ENCODE data around the gene GRAMD1C.
A peak's percentile ranks its signal among the peaks of the same experiment; 100 is the strongest.

Gene GRAMD1C

GRCh38 chr3:113873293-113873692 is 34.7 kb downstream of the GRAMD1C start:
- Histone ChIP-seq H3K4me1 (ENCODE audit: control insufficient read depth, insufficient read depth, low read length) (peaks cover 5% of the 10 kb centered on the region), H3K27me3 (ENCODE audit: control insufficient read depth, insufficient read depth, low read length) (no peaks in the 10 kb centered on the region)

GRCh38 chr3:113873814-113874526 is 35.4 kb downstream of the GRAMD1C start:
- Histone ChIP-seq H3K4me3 (ENCODE audit: low read length) (no peak overlapping the region), H3K9ac (ENCODE audit: low read length) (no peak overlapping the region)

More at GRCh38 chr3:113873293-113873692, 34.7 kb downstream of the GRAMD1C start:
- no peaks in the 10 kb centered on the region for H3K9me3 ChIP-seq (ENCODE audit: control insufficient read depth, low read length)
- H3K36me3 ChIP-seq (ENCODE audit: control insufficient read depth, insufficient read depth, low read length): no peaks in the 10 kb centered on the region
- H3K9ac ChIP-seq (ENCODE audit: low read length): no peak overlapping the region
- H3K4me3 ChIP-seq (ENCODE audit: low read length): no peak overlapping the region

GRCh38 chr3:113878403-113878802 is 39.8 kb downstream of the GRAMD1C start:
- Histone ChIP-seq H3K4me3 (ENCODE audit: low read length) (no peak overlapping the region), H3K27me3 (ENCODE audit: control insufficient read depth, insufficient read depth, low read length) (no peaks in the 10 kb centered on the region), H3K9ac (ENCODE audit: low read length) (no peak overlapping the region), H3K36me3 (ENCODE audit: control insufficient read depth, insufficient read depth, low read length) (no peaks in the 10 kb centered on the region), H3K4me1 (ENCODE audit: control insufficient read depth, insufficient read depth, low read length) (peaks cover 5% of the 10 kb centered on the region), H3K9me3 (ENCODE audit: control insufficient read depth, low read length) (no peaks in the 10 kb centered on the region)

More at GRCh38 chr3:113873814-113874526, 35.4 kb downstream of the GRAMD1C start:
- Histone ChIP-seq H3K36me3 (ENCODE audit: control insufficient read depth, insufficient read depth, low read length) (no peaks in the 10 kb centered on the region), H3K27me3 (ENCODE audit: control insufficient read depth, insufficient read depth, low read length) (no peaks in the 10 kb centered on the region), H3K9me3 (ENCODE audit: control insufficient read depth, low read length) (no peaks in the 10 kb centered on the region), H3K4me1 (ENCODE audit: control insufficient read depth, insufficient read depth, low read length) (peaks cover 5% of the 10 kb centered on the region)

DNA sequence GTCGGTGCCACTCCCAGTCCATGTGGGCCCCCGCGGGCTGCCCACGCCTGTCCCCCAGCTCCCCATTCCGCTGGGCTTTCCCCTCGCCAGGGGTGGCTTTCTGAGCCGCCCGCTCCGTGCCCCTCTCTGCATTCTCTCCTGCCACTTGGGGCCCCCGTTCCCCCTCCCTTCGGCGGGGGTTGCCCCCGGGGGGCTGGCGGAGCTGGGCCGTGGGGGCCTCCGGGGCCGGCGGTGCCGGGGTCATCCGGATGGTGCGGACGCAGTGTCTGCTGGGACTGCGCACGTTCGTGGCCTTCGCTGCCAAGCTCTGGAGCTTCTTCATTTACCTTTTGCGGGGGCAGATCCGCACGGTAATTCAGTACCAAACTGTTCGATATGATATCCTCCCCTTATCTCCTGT is 46.5 kb downstream of the GRAMD1C start:
- Histone ChIP-seq H3K27me3 (ENCODE audit: control insufficient read depth, insufficient read depth, low read length) (no peaks in the 10 kb centered on the region), H3K36me3 (ENCODE audit: control insufficient read depth, insufficient read depth, low read length) (no peaks in the 10 kb centered on the region), H3K9ac (ENCODE audit: low read length) (no peak overlapping the region), H3K4me3 (ENCODE audit: low read length) (no peak overlapping the region), H3K9me3 (ENCODE audit: control insufficient read depth, low read length) (no peaks in the 10 kb centered on the region), H3K4me1 (ENCODE audit: control insufficient read depth, insufficient read depth, low read length) (no peaks in the 10 kb centered on the region)

DNA sequence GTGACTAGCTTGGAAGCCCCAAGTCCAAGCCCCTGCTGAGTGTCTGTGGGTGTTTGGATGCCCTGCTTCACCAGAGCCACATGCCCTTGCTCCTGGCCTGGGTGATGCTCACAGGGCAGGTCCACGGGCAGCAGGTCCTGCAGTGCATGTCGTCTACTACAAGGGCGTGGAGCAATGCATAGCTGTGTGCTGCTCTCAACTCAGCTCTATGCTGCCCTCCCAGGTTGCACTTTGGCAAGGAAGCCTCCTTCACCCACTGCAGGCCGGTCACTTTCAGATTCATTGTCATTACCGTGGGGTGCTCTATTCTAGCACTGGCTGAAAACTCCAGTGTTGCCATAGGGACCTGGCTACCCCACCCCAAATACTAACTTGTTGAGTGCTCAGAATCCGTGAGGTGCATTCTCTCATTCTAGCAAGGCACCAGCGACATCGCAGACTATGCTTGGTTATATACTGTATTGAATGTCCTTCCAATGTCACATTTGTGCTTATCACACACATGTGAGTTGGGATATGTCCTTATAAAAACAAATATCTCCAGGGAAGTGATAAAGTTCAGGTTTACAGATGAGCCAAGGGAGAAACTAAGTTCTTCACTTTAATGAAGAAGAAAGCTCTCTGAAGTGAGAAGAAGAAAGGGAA is 51.8 kb downstream of the GRAMD1C start:
- H3K4me3 ChIP-seq (ENCODE audit: low read length): no peak overlapping the region
- no peak overlapping the region for H3K9ac ChIP-seq (ENCODE audit: low read length)
- no peaks in the 10 kb centered on the region for H3K27me3 ChIP-seq (ENCODE audit: control insufficient read depth, insufficient read depth, low read length)
- H3K4me1 ChIP-seq (ENCODE audit: control insufficient read depth, insufficient read depth, low read length): no peaks in the 10 kb centered on the region
- H3K36me3 ChIP-seq (ENCODE audit: control insufficient read depth, insufficient read depth, low read length): no peaks in the 10 kb centered on the region
- no peaks in the 10 kb centered on the region for H3K9me3 ChIP-seq (ENCODE audit: control insufficient read depth, low read length)

- no peak overlapping the region for H3K9ac ChIP-seq (ENCODE audit: low read length)
- H3K4me3 ChIP-seq (ENCODE audit: low read length): no peak overlapping the region
- H3K27me3 ChIP-seq (ENCODE audit: control insufficient read depth, insufficient read depth, low read length): no peaks in the 10 kb centered on the region
- H3K4me1 ChIP-seq (ENCODE audit: control insufficient read depth, insufficient read depth, low read length): no peaks in the 10 kb centered on the region
- H3K9me3 ChIP-seq (ENCODE audit: control insufficient read depth, low read length): no peaks in the 10 kb centered on the region
- no peaks in the 10 kb centered on the region for H3K36me3 ChIP-seq (ENCODE audit: control insufficient read depth, insufficient read depth, low read length)
Measured at GRCh38 chr3:113894927-113895326, 56.3 kb downstream of the GRAMD1C start.

DNA sequence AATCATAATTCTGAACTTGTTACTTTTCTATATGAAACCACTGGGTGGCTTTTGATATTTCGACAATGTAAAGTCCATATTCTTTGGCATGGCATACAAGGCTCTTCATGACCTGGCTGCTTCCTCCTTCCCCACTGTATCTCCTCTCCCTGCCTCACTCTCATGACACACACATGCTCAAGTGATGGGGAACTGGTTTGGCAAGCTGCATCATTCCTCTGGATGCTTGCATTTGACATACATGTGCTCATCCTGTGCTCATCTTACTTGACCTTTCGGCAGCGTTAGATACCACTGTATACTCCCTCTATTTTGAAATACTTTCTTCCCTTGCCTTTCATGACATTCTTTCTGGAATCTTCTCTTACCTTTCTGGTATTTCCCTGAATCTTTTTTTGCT is 57.4 kb downstream of the GRAMD1C start:
- Histone ChIP-seq H3K36me3 (ENCODE audit: control insufficient read depth, insufficient read depth, low read length) (no peaks in the 10 kb centered on the region), H3K27me3 (ENCODE audit: control insufficient read depth, insufficient read depth, low read length) (no peaks in the 10 kb centered on the region), H3K9me3 (ENCODE audit: control insufficient read depth, low read length) (no peaks in the 10 kb centered on the region), H3K4me3 (ENCODE audit: low read length) (no peak overlapping the region), H3K4me1 (ENCODE audit: control insufficient read depth, insufficient read depth, low read length) (no peaks in the 10 kb centered on the region), H3K9ac (ENCODE audit: low read length) (no peak overlapping the region)

- Histone ChIP-seq H3K36me3 (ENCODE audit: control insufficient read depth, insufficient read depth, low read length) (no peaks in the 10 kb centered on the region), H3K4me3 (ENCODE audit: low read length) (no peak overlapping the region), H3K9me3 (ENCODE audit: control insufficient read depth, low read length) (no peaks in the 10 kb centered on the region), H3K27me3 (ENCODE audit: control insufficient read depth, insufficient read depth, low read length) (no peaks in the 10 kb centered on the region), H3K9ac (ENCODE audit: low read length) (peak overlapping the region; percentile 85), H3K4me1 (ENCODE audit: control insufficient read depth, insufficient read depth, low read length) (no peaks in the 10 kb centered on the region)
Measured at GRCh38 chr3:113896930-113897329, 58.3 kb downstream of the GRAMD1C start.

GRCh38 chr3:113897373-113897777 is 58.8 kb downstream of the GRAMD1C start:
- no peaks in the 10 kb centered on the region for H3K4me1 ChIP-seq (ENCODE audit: control insufficient read depth, insufficient read depth, low read length)
- no peaks in the 10 kb centered on the region for H3K36me3 ChIP-seq (ENCODE audit: control insufficient read depth, insufficient read depth, low read length)
- H3K9me3 ChIP-seq (ENCODE audit: control insufficient read depth, low read length): no peaks in the 10 kb centered on the region
- H3K9ac ChIP-seq (ENCODE audit: low read length): peak overlapping the region; percentile 85
- H3K27me3 ChIP-seq (ENCODE audit: control insufficient read depth, insufficient read depth, low read length): no peaks in the 10 kb centered on the region
- H3K4me3 ChIP-seq (ENCODE audit: low read length): peak overlapping the region; percentile 38

DNA sequence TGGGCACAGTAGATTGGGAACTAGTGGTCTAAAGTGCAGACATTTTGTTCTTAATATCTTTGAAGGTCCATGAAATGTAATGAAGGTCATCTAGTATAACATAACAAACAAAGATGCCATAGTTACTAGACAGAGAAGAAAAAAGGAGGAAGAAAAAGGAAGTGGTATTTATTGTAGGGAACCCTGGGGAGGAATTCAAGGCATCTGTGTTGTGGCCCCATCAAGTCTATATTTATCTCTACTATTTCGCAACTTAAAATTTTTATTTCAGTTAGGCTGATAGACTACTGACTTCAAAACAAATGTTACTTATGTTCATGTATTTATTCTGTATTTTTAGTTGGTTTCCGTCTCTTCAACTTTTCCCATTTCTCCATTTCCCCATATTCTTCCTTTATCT is 60.3 kb downstream of the GRAMD1C start:
- Histone ChIP-seq H3K9ac (ENCODE audit: low read length) (no peak overlapping the region), H3K9me3 (ENCODE audit: control insufficient read depth, low read length) (no peaks in the 10 kb centered on the region), H3K4me1 (ENCODE audit: control insufficient read depth, insufficient read depth, low read length) (no peaks in the 10 kb centered on the region), H3K4me3 (ENCODE audit: low read length) (no peak overlapping the region), H3K36me3 (ENCODE audit: control insufficient read depth, insufficient read depth, low read length) (no peaks in the 10 kb centered on the region), H3K27me3 (ENCODE audit: control insufficient read depth, insufficient read depth, low read length) (no peaks in the 10 kb centered on the region)

- H3K4me1 ChIP-seq (ENCODE audit: control insufficient read depth, insufficient read depth, low read length): no peaks in the 10 kb centered on the region
- no peaks in the 10 kb centered on the region for H3K27me3 ChIP-seq (ENCODE audit: control insufficient read depth, insufficient read depth, low read length)
- no peak overlapping the region for H3K4me3 ChIP-seq (ENCODE audit: low read length)
- no peak overlapping the region for H3K9ac ChIP-seq (ENCODE audit: low read length)
- H3K36me3 ChIP-seq (ENCODE audit: control insufficient read depth, insufficient read depth, low read length): no peaks in the 10 kb centered on the region
- no peaks in the 10 kb centered on the region for H3K9me3 ChIP-seq (ENCODE audit: control insufficient read depth, low read length)
Measured at GRCh38 chr3:113906568-113907140, 68.1 kb downstream of the GRAMD1C start.

- H3K4me1 ChIP-seq (ENCODE audit: control insufficient read depth, insufficient read depth, low read length): peaks cover 5% of the 10 kb centered on the region
- no peaks in the 10 kb centered on the region for H3K36me3 ChIP-seq (ENCODE audit: control insufficient read depth, insufficient read depth, low read length)
- H3K27me3 ChIP-seq (ENCODE audit: control insufficient read depth, insufficient read depth, low read length): no peaks in the 10 kb centered on the region
- H3K9me3 ChIP-seq (ENCODE audit: control insufficient read depth, low read length): no peaks in the 10 kb centered on the region
- H3K9ac ChIP-seq (ENCODE audit: low read length): no peak overlapping the region
- no peak overlapping the region for H3K4me3 ChIP-seq (ENCODE audit: low read length)
Measured at GRCh38 chr3:113908133-113908532, 69.5 kb downstream of the GRAMD1C start.

Data from mucosa of stomach (tissue), 1 donor.